Left lobe of liver (tissue), 2 donors: ENCODE results near the gene AARS2. TPM values are rescaled to one million over a fixed set of nuclear protein-coding genes. Genes with fewer than 3 reads are reported as not detected.
"Not testable (repeated sequence)": the region's sequence is repeated elsewhere in the genome, so short reads cannot be mapped to it uniquely, and the experiment has no call there.

Experiments used
- ATAC-seq: fragments of 200-7000 bp; cut with Tn5 transposase; one replicate; pipeline ENCODE4 v1.9.1; 2020; ENCODE audit warnings: mild to moderate bottlenecking, moderate library complexity
- DNase-seq: peaks from one replicate; pipeline ENCODE4 v3.0.0-alpha.2; 2020; ENCODE audit warnings: low spot score
- total RNA-seq: library from RNA; stranded (reverse); gene quantifications from one replicate; pipeline ENCODE4 v1.2.1, GENCODE V29; 2021
- donor health status: DM: no; HTN: no; CAD: no; lungs with moderate emphysema.
- donor health status: DM: no; HTN: yes; CAD: no.

Gene AARS2
- 7.7 TPM for total RNA-seq

DNA sequence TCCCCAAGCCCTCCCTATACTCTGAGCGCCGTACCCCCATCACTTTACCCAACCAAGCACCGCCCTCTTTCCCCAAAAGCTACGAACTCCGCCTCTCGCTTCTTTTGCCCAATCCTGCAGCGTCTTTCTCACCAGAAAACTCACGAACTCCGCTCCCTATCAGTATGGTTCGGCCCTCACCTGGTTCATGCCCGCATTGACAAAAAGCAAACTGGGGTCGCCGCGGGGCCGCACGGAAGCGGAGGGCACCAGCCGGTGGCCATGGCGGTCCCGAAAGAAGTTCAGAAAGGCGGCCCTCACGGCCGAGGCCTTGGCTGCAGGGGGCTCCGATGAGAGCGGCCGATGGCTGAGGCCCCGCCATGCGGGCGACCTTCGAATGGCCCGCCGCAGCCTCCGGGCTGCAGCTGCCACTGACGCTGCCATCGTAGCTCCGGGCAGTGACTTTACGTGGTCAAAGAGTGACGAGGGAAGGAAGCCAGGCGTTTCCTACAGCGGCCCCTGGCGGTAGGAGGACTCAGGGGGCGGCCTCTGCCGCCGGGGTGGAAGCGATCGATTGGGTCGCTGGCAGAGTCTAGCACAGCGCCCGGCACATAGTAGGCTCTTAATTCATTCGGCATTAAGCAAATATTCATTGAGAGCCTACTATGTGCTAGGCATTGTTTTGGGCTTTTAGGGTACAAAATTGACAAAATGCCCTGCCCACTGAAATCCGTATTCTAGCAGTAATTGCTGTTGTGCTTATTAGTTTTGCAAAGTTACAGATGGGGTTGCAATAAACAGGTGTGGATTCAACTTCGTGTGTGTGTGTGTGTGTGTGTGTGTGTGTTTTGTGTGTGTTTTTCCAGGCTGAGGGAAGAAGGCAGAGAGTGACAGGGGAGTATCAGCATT, at the start of gene AARS2:
TSS of gene AARS2 (minus strand) at position 447 of the 888 bp plus-strand sequence. CDS start at position 423, 24 bp downstream.
- DNase-seq (peak; percentile 88), ATAC-seq (peak; percentile 100)

DNA sequence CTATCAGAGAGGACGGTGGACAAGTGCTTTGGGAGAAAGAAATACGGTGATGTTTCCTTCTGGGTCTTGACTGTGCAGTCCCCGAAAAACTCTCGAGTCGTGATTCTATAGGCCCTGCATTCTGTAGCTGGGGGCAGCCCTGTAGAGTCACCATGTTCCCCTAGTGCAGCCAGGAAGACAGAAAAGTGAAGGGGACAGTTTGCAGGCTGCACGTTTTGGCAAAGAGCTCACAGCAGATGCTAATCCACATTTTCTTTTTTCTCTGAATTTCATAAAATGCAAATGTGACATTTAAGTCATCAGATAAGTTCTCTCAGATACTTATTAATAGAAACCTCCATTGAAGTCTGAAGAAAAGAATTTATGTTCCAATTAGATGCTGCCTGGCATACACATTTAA, 48.8 kb upstream of the AARS2 start:
- no peak for ATAC-seq
- no peak for DNase-seq

DNA sequence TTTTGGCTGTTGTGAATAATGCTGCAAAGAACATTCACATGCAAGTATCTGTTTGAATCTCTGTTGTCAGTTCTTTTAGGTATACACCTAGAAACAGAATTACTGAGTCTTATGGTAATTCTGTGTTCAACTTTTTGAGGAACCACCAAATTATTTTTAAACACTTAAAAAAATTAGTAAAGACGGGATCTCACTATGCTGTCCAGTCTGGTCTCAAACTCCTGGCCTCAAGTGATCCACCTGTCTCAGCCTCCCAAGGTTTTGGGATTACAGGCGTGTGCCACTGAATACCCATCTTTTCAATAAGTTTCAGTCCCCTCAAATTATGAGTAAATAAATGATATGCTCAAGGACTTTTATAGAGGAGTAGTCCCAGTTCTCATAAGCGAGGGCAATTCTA, 46.8 kb upstream of the AARS2 start:
- no peak for DNase-seq
- ATAC-seq, result no peak

DNA sequence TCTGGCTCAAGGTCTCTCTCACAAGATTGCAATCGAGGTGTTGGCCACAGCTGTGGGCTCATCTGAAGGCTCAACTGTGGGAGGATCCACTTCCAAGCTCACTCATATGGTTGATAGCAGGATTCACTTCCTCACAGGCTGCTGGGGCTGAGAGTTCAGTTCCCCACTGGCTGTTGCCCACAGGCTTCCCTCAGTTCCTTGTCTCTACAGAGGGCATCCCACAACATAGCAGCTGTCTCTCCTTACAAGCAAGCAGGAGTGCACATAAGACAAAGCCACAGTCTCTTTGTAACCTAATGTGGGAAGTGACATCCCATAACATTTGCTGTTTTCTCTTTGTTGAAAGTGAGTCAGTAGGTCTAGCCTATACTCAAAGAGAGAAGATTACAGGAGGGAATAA, 43.3 kb upstream of the AARS2 start:
- no peak for ATAC-seq
- DNase-seq, result no peak

DNA sequence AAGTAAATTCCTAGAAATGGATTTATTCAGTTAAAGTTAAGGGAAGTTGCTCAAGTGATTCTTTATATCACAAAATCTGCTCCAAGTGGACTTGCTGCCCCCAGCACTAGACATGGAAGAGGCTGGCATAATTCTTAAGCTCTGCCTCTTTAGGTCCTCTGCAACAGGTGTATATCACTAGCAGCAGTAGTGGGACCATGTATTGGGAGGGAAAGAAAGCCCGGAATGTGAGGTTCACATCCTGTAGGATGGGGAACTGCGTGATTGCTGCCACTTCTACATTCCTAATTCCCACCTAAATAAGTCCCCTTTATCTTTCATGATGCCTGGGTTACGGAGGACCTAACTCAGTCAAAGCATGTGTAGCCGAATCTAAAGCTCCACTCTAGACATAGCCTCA, 42.5 kb upstream of the AARS2 start:
- no peak for DNase-seq
- ATAC-seq, result no peak

DNA sequence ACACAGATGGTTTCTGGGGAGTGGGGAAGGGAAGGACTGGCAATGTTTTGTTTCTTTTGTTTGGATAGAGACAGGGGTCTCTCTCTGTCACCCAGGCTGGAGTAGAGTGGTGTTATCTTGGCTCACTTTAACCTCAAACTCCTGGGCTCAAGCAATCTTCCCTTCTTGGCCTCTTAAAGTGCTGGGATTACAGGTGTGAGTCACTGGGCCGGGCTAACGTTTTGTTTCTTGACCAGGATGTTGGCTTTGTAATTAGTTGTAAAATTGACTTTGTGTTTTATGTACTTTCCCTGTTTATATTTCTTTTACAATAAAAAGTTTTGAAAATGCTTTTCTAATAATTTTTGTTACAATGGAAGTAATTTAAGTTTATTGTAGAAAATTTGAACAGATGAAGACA, 40.2 kb upstream of the AARS2 start:
- ATAC-seq (no peak), DNase-seq (no peak)

DNA sequence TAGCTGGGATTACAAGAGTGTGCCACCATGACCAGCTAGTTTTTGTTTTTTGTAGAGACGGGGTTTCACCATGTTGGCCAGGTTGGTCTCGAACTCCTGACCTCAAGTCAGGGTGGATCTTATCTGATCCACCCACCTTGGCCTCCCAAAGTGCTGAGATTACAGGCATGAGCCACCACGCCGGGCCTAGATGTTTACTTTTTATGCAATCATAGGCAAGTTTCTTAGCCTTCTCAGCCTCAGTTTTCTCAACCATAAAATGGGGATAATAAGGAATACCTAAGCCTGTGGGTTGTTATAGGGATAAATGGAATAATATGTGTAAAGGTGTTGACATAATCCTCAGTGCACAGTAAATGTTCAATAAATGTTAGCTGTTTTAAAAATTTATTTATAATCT, 39.1 kb upstream of the AARS2 start:
- ATAC-seq, result no peak
- no peak for DNase-seq

DNA sequence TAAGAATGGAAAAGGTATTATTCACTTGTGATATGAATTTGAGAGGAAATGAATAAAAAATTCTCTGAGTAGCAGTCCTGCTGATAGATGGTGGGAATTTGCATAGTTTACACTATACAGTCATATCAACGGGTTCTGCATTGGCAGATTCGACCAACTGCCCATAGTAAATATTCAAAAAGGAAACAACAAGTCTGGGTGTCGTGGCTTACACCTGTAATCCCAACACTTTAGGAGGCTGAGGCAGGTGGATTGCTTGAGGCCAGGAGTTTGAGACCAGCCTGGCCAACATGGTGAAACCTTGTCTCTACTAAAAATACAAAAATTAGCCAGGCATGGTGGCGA, 37.5 kb upstream of the AARS2 start:
- ATAC-seq, result peak; percentile 56
- not testable (repeated sequence) for DNase-seq

DNA sequence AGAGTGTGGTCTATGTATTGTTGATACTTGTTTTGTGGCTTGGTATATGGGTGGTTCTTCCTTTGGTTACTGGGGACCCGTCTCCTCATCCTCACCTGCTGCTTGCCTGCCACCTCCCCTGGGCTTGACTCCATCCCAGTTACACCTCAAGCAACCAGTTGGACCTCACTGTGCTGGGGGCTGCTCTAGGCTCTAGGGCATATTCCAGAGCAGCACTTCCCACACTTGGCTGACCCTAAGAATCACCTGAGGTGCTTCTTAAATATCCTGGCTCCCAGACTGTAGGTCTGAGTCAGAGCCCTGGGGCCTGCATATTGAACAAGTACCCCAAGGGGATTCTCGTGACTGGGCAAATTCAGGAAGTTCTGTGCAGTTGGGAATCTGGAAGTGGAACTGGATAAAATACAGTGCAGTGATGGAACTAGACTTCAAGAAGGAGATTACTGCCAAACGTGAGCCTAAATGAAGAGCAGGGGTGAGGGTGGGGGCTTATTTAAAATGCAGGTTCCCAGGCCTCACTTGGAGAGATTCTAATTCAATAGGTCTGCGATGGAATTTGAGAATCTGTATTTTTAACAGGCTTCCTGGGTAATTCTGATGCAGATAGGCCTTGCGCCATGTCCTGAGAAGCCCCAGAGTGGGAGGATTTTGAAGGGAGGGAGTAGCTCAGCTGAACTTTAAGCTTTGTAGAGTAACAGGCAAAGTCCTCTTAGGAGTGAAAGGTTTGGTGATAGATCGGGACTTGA, 36.9 kb upstream of the AARS2 start:
- ATAC-seq (peak; percentile 97), DNase-seq (peak; percentile 59)

DNA sequence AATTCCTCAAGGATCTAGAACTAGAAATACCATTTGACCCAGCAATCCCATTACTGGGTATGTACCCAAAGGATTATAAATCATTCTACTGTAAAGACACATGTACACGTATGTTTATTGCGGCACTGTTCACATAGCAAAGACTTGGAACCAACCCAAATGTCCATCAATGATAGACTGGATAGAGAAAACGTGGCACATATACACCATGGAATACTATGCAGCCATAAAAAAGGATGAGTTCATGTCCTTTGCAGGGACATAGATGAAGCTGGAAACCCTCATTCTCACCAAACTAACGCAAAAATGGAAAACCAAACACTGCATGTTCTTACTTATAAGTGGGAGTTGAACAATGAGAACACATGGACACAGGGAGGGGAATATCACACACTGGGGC, 33.7 kb upstream of the AARS2 start:
- DNase-seq, ATAC-seq: not testable (repeated sequence)

DNA sequence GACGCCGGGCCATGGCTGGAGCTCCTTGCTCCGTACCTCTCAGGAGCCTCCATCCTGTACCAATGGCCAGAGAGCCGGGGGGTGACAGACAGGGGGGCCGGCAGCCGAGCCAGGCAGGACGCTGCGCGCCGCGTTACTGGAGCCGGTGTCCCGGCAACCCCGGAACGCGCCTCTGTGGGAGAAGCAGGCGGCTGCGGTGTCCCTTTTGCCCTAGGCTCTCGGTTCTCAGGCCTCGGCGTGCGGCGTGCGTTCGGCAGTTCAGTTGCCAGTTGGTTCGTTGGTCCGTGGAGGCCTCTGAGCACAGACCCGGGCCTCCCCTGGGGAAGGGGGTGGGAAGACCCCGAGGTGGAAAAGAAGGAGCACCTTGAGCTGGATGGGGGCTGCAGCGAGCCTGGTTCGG, 29.3 kb upstream of the AARS2 start, which contains the start of gene SPATS1:
TSS of gene SPATS1 (plus strand) at position 162 of the 400 bp plus-strand sequence. CDS start 446 bp downstream, outside the sequence.
- DNase-seq (no peak), ATAC-seq (peak; percentile 27)

DNA sequence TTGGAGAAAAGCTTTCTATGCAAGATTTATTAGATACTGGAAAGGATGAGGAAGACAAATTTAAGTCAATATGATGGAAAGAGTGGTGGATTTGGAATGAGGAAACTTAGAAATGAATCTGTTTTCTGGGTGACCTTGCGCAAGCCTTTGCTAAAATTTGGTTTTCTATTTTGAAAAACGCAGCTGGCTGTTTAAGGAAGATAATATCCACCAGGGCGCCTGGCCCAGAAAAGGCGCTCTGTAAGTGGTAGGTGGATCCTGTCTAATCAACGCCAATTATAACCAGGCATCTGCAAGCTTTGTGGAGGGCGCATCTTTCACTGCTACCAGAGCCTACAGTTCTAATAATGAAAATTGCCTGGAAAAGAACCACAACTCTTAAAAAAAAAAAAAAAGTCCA, 28.9 kb upstream of the AARS2 start:
- DNase-seq (no peak), ATAC-seq (no peak)

DNA sequence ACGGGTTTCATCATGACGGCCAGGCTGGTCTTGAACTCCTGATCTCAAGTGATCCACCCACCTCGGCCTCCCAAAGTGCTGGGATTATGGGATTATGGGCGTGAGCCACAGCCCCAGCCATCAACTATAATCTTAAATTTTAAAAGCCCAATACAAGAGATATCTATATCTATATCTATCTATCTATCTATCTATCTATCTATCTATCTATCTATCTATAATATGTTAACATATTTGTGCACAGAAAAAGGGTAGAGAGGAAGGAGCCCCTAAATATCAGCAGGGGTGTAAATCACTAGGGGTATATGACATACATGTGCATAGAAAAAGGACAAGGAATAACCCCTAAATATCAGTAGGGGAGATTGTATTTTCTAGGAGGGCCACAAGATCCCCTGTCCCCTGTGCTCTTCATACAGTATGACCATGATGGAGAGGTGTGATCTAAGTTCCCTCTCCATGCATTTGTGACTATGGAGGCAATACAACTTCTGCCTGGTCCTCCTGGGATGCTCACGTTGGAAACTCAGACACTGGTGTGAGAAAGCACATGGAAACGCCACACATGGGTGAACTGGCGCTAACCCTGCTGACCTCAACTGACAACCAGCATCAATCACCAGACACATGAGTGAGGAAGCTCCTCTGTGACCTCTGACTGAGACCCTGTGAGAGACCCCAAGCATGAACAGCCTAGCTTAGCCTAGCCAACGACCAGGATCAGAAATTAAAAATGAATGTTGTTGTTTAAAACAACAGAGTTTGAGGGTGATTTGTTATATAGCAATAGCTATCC, 28.1 kb upstream of the AARS2 start:
- DNase-seq, result no peak

DNA sequence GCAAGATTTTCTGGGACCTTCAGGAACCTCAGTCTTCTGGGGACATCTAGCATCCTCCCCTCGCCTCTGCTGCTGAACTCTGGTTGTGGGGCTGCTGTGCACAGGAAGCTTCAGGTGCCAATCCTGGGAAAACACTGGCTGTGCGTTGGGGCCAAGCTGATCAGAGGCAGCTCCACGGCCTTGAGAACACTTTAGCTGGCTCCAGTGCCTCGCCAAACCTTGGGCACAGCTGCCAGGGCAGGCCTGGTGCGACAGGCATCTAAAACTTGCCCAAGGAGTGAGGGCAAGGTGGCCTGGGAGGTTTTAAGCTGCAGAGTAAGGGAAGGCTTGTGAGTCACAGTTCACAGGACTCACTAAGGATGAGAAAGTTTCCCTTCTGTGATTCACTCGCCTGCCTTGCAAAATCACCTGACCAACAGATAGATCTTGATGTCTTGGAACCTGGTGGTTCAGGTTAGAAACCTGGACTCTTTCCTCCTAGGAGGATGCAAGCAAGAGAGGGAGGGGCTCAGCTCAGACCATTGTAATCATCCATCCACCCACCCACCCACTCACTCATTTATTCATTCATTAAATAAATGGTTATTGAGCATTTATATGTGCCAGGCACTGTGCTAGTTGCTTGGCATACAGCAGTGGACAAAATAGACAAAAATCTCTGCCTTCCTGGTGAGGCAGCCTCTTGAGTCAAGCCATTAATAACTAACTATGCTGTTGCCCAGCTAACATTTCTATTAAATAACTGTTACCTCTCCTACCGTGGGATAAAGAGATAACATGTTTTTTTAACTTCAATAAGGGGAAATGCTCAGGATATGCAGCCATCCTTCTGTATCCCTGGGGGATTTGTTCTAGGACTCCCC, 26.8 kb upstream of the AARS2 start:
- DNase-seq (no peak), ATAC-seq (peak; percentile 27)

More for the DNA sequence above, 28.1 kb upstream of the AARS2 start:
- ATAC-seq, result no peak

DNA sequence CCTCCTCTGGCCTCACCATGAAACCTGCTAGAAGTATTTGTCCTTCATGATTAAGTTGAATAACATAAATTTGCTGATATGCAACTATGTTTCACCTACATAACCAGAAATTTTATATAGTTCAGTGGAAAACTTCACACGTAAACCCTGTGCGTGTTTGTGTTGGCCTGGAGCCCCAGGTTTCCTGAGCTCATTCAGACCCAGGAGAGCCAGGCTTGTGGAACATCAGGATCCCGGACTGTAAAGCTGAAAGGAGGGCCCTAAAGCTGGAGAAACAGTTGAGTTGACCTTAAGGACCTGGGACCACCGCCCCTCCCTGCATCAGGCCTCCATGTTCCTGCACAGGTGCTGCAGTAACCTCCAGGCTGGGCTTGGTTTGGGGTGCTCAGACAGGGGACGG, 26.2 kb upstream of the AARS2 start:
- DNase-seq (peak; percentile 64), ATAC-seq (peak; percentile 82)

DNA sequence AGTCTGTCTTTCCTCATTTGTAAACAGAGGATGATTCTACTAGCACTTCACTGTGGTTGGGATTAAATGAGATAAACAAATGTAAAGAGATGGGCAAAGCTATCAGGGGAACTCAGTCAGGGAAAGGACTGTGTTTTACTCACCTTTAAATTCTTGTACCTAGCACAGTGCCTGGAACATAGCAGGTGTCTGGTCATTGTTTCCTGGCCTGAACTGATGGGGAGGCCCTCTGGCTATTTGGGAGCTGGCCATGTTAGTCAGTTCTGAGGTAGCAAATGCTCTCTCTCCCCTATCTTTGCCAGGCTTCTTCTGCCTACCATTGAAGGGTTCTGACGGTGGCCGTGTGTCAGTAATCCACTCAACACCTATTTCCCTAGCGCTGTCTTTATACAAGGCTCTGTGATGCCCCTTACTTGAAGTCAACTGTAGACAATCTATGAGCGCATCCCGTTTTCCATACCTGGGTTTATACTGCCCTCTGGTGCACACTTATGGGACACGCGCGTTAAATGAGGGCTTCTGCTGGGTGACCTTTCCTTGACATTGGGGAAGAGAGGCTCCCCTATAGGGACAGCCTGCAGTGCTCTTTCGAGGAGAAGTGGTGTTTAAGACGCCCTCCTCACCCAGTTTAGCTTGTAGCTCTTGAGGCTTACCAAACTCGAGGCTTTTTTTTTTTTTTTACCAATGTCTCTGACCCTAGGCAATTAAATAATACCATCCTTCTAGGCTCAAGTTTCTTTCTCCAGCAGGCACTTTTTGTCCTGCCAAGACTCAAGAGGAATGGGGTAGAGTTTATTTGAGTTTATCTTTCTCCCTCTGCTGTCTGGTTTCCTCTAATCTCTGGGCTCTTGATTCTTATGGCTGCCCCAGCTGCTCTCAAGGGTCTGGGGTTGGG, 25.3 kb upstream of the AARS2 start:
- DNase-seq (peak; percentile 65), ATAC-seq (peak; percentile 85)

DNA sequence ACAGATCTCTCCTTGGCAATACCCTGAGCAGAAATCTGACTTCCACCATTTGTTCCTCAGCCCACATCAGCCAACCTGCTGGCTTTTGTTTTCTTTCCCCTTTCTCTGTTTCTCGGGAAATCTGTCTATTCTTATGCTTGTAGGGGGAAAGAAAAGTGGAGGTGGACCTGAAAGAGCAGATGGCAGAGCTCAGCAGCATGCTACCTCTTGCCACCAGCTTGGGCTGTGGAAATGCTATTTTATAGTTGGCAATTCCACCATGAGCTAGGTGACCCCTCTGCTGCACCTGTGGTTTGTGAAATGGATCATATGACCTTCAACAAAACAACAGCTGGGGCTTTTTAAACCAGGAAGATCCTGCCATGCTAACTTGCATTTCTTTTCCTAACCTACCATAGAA, 22.5 kb upstream of the AARS2 start:
- ATAC-seq (no peak), DNase-seq (no peak)

DNA sequence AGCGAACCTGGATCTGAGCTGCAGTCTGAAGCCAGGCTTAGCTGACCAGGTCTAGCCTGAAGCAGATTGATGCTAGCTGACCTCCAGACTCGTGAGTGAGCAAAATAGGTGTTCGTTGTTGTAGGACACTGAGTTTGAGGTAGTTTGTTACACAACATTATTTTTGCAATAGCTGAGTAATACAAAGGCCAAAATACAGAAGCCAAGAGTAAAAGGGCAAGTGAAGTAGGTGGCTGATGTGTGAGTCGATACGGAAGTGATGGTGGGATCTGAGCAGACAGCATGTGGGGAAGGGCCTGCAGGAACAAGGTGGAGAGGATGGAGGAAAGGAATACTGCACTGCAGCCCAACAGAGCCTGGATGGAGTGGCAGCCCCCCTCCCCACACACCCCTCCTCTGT, 20.8 kb upstream of the AARS2 start:
- DNase-seq (no peak), ATAC-seq (peak; percentile 53)

DNA sequence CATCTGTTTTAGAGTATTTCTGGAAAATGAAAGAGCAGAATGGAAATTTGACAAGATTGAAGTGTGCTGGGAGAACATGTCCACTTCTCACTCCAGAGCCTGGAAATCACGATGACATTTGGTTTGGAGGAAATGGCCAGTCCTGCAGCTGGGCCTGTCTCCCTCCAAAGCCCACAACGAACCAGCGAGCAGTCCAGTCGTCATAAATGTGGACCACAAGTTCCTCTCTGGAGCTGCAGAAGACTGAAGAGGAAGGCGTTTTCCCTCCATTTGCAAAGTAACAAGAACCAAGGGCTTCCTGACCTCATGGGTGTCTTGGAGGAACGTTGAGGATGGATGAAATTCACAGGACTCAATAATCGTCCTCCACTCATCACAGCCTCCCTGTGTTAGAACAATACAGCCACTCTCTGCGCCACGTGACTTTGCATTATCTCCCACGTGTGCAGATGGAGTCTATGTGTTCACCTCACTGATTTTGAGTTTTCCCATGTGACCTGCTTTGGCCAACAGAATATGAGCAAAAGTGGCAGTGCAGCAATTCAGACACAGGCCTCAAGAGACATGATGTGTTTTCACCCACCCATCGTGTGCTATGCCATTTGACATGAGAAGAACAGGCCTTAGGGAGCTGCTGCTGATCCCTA, 20.2 kb upstream of the AARS2 start:
- ATAC-seq (no peak), DNase-seq (no peak)
